ENCODE measurements around the gene NFATC1.

The NFATC1 gene

DNA sequence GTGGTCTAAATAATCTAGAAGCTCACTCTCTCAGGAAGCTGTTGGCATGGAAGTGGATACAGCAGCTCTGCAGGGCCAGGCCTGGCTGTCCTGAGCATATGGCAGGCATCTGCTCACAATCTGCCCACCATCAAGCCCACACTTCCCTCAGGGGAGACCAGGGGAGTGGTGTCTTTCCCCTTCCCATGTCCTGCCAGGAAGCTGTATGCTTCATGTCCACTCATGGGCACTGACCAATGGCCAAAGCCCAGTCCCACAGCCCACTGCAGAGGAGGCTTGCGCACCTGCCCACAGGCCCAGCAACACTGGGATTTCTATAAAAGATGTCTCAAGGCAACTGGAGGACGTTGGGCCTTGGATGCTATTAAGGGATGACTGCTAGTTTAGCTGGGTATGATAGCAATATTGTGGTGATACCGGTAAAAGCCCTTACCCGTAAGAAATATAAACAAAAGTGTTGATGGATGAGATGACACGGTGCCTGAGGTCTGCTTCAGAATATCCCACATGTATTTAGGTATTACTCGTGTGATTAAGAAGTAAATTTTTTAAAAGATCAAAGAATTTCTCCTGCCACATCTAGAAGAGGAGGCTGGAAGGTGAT lies 177.2 kb downstream of the NFATC1 start:
- Histone ChIP-seq H2AFZ (ENCODE audit: low read length) (no peak overlapping the region), H4K8ac (ENCODE audit: low read depth, low read length) (no peak overlapping the region), H3K36me3 (replicated peaks in 1 of 2; ENCODE audit: control insufficient read depth in 2 of 2, insufficient read depth in 2 of 2, low read length in 2 of 2) (no peaks in the 10 kb centered on the region), H3K9ac (ENCODE audit: low read depth, low read length, poor library complexity) (no peak overlapping the region), H4K91ac (ENCODE audit: low read depth, low read length, poor library complexity) (no peak overlapping the region), H3K9me3 (replicated peaks in 1 of 2; ENCODE audit: control insufficient read depth in 2 of 2, insufficient read depth in 1 of 2, low read depth in 1 of 2, low read length in 2 of 2) (peaks cover 10 to 14% of the 10 kb centered on the region in 2 donors), H3K4me1 (ENCODE audit: control insufficient read depth in 2 of 2, insufficient read depth in 1 of 2, low read depth in 1 of 2, low read length in 2 of 2) (peaks cover 2 to 7% of the 10 kb centered on the region in 2 donors), H2BK120ac (ENCODE audit: low read depth, low read length) (no peak overlapping the region), H3K18ac (ENCODE audit: low read length) (no peak overlapping the region), H3K4me3 (ENCODE audit: low read length in 2 of 2) (no peak overlapping the region), H3K27ac (replicated peaks; ENCODE audit: low read length) (no peak overlapping the region), H2BK12ac (ENCODE audit: low read length) (no peak overlapping the region), H2AK5ac (ENCODE audit: low read depth, low read length) (no peak overlapping the region), H3K27me3 (ENCODE audit: control insufficient read depth in 3 of 3, insufficient read depth in 3 of 3, low read depth in 1 of 3, low read length in 3 of 3) (no peaks in the 10 kb centered on the region), H3K23ac (ENCODE audit: low read depth, low read length, poor library complexity) (no peak overlapping the region), H2BK5ac (ENCODE audit: low read length) (no peak overlapping the region), H3K4me2 (ENCODE audit: insufficient read depth, low read length, poor library complexity, severe bottlenecking) (no peak overlapping the region), H3K4ac (ENCODE audit: low read length) (no peak overlapping the region), H2BK15ac (ENCODE audit: low read length) (no peak overlapping the region), H3K79me1 (ENCODE audit: low read depth, low read length) (no peaks in the 10 kb centered on the region), H3K14ac (ENCODE audit: low read length) (no peak overlapping the region)
- WGBS, 2 donors (ENCODE audit: extremely low coverage in 2 of 2, insufficient read length in 2 of 2, insufficient replicate concordance in 1 of 2), result no CpG with 5 or more reads among the region's 6 CpGs
- no peak for DNase-seq (ENCODE audit: low spot score)

DNA sequence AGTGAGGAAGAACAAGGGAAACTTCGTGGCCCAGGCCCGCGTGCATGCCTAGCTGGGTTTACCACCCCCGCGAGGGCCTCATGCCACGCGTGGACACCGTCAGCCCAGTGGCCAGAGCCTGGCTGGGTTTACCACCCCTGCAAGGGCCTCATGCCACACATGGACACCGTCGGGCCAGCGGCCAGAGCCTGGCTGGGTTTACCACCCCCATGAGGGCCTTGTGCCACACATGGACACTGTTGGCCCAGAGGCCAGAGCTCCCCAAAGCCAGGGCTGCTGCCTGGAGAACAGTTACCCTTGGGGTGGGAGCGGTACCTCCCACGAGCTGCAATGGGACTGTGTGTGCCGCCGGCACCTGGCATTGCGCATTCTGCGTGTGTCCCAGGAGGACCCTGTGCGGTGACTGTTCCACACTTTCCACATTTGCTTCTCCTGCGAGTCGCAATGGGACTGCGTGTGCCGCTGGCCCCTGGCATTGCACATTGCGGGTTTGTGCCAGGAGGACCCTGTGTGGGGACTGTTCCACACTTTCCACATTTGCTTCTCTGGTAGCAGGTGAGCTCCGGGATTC lies 178.3 kb downstream of the NFATC1 start:
- H3K9me3 ChIP-seq (replicated peaks in 1 of 2; ENCODE audit: control insufficient read depth in 2 of 2, insufficient read depth in 1 of 2, low read depth in 1 of 2, low read length in 2 of 2), result peaks cover 10 to 14% of the 10 kb centered on the region in 2 donors
- H4K91ac ChIP-seq (ENCODE audit: low read depth, low read length, poor library complexity), result no peak overlapping the region
- H3K4ac ChIP-seq (ENCODE audit: low read length), result no peak overlapping the region
- no peak overlapping the region for H4K8ac ChIP-seq (ENCODE audit: low read depth, low read length)
- no peaks in the 10 kb centered on the region for H3K79me1 ChIP-seq (ENCODE audit: low read depth, low read length)
- peak overlapping the region; percentile 40 for H3K14ac ChIP-seq (ENCODE audit: low read length)
- H3K27ac ChIP-seq (replicated peaks; ENCODE audit: low read length), result no peak overlapping the region
- WGBS, 2 donors (ENCODE audit: extremely low coverage in 2 of 2, insufficient read length in 2 of 2, insufficient replicate concordance in 1 of 2), result no CpG with 5 or more reads among the region's 24 CpGs
- H3K4me2 ChIP-seq (ENCODE audit: insufficient read depth, low read length, poor library complexity, severe bottlenecking), result no peak overlapping the region
- DNase-seq (ENCODE audit: low spot score), result no peak
- no peak overlapping the region for H2BK5ac ChIP-seq (ENCODE audit: low read length)
- H2BK15ac ChIP-seq (ENCODE audit: low read length), result peak overlapping the region; percentile 72
- peaks cover 0 to 2% of the 10 kb centered on the region in 2 donors for H3K4me1 ChIP-seq (ENCODE audit: control insufficient read depth in 2 of 2, insufficient read depth in 1 of 2, low read depth in 1 of 2, low read length in 2 of 2)
- no peak overlapping the region for H2BK120ac ChIP-seq (ENCODE audit: low read depth, low read length)
- peak overlapping the region; percentile 60 for H3K18ac ChIP-seq (ENCODE audit: low read length)
- no peaks in the 10 kb centered on the region for H3K36me3 ChIP-seq (replicated peaks in 1 of 2; ENCODE audit: control insufficient read depth in 2 of 2, insufficient read depth in 2 of 2, low read length in 2 of 2)
- no peak overlapping the region for H2BK12ac ChIP-seq (ENCODE audit: low read length)
- H2AFZ ChIP-seq (ENCODE audit: low read length), result no peak overlapping the region
- H3K27me3 ChIP-seq (ENCODE audit: control insufficient read depth in 3 of 3, insufficient read depth in 3 of 3, low read depth in 1 of 3, low read length in 3 of 3), result no peaks in the 10 kb centered on the region
- H2AK5ac ChIP-seq (ENCODE audit: low read depth, low read length), result peak overlapping the region; percentile 53
- peak overlapping the region in 1 of 2 donors; percentile 3 for H3K4me3 ChIP-seq (ENCODE audit: low read length in 2 of 2)
- no peak overlapping the region for H3K23ac ChIP-seq (ENCODE audit: low read depth, low read length, poor library complexity)
- no peak overlapping the region for H3K9ac ChIP-seq (ENCODE audit: low read depth, low read length, poor library complexity)

GRCh38 chr18:79574938-79575525 lies 179.3 kb downstream of the NFATC1 start:
- H3K9ac ChIP-seq (ENCODE audit: low read depth, low read length, poor library complexity), result no peak overlapping the region
- no peak overlapping the region for H3K4me2 ChIP-seq (ENCODE audit: insufficient read depth, low read length, poor library complexity, severe bottlenecking)
- H3K18ac ChIP-seq (ENCODE audit: low read length), result peak overlapping the region; percentile 82
- peak overlapping the region; percentile 83 for H3K14ac ChIP-seq (ENCODE audit: low read length)
- no peaks in the 10 kb centered on the region for H3K36me3 ChIP-seq (replicated peaks in 1 of 2; ENCODE audit: control insufficient read depth in 2 of 2, insufficient read depth in 2 of 2, low read length in 2 of 2)
- peaks cover 10 to 14% of the 10 kb centered on the region in 2 donors for H3K9me3 ChIP-seq (replicated peaks in 1 of 2; ENCODE audit: control insufficient read depth in 2 of 2, insufficient read depth in 1 of 2, low read depth in 1 of 2, low read length in 2 of 2)
- H3K27ac ChIP-seq (replicated peaks; ENCODE audit: low read length), result no peak overlapping the region
- H3K27me3 ChIP-seq (ENCODE audit: control insufficient read depth in 3 of 3, insufficient read depth in 3 of 3, low read depth in 1 of 3, low read length in 3 of 3), result no peaks in the 10 kb centered on the region
- H4K8ac ChIP-seq (ENCODE audit: low read depth, low read length), result no peak overlapping the region
- no peak overlapping the region for H2BK12ac ChIP-seq (ENCODE audit: low read length)
- no peak for DNase-seq (ENCODE audit: low spot score)
- no peaks in the 10 kb centered on the region for H3K79me1 ChIP-seq (ENCODE audit: low read depth, low read length)
- H2AK5ac ChIP-seq (ENCODE audit: low read depth, low read length), result peak overlapping the region; percentile 67
- H3K4me1 ChIP-seq (ENCODE audit: control insufficient read depth in 2 of 2, insufficient read depth in 1 of 2, low read depth in 1 of 2, low read length in 2 of 2), result no peaks in the 10 kb centered on the region
- H2AFZ ChIP-seq (ENCODE audit: low read length), result no peak overlapping the region
- H2BK15ac ChIP-seq (ENCODE audit: low read length), result no peak overlapping the region
- no CpG with 5 or more reads among the region's 17 CpGs for WGBS, 2 donors (ENCODE audit: extremely low coverage in 2 of 2, insufficient read length in 2 of 2, insufficient replicate concordance in 1 of 2)
- H3K23ac ChIP-seq (ENCODE audit: low read depth, low read length, poor library complexity), result no peak overlapping the region
- H3K4me3 ChIP-seq (ENCODE audit: low read length in 2 of 2), result no peak overlapping the region
- H2BK5ac ChIP-seq (ENCODE audit: low read length), result no peak overlapping the region
- H2BK120ac ChIP-seq (ENCODE audit: low read depth, low read length), result no peak overlapping the region
- H3K4ac ChIP-seq (ENCODE audit: low read length), result no peak overlapping the region
- H4K91ac ChIP-seq (ENCODE audit: low read depth, low read length, poor library complexity), result no peak overlapping the region

- H3K4me3 ChIP-seq (ENCODE audit: low read length in 2 of 2), result no peak overlapping the region
- H4K91ac ChIP-seq (ENCODE audit: low read depth, low read length, poor library complexity), result peak overlapping the region; percentile 20
- no peak for DNase-seq (ENCODE audit: low spot score)
- peak overlapping the region; percentile 44 for H2BK15ac ChIP-seq (ENCODE audit: low read length)
- H2BK12ac ChIP-seq (ENCODE audit: low read length), result no peak overlapping the region
- H3K18ac ChIP-seq (ENCODE audit: low read length), result peak overlapping the region; percentile 54
- peaks cover 10 to 14% of the 10 kb centered on the region in 2 donors for H3K9me3 ChIP-seq (replicated peaks in 1 of 2; ENCODE audit: control insufficient read depth in 2 of 2, insufficient read depth in 1 of 2, low read depth in 1 of 2, low read length in 2 of 2)
- H4K8ac ChIP-seq (ENCODE audit: low read depth, low read length), result no peak overlapping the region
- WGBS, 2 donors (ENCODE audit: extremely low coverage in 2 of 2, insufficient read length in 2 of 2, insufficient replicate concordance in 1 of 2), result no CpG with 5 or more reads among the region's 44 CpGs
- no peak overlapping the region for H2BK5ac ChIP-seq (ENCODE audit: low read length)
- H3K23ac ChIP-seq (ENCODE audit: low read depth, low read length, poor library complexity), result peak overlapping the region; percentile 53
- peak overlapping the region; percentile 82 for H2BK120ac ChIP-seq (ENCODE audit: low read depth, low read length)
- no peaks in the 10 kb centered on the region for H3K4me1 ChIP-seq (ENCODE audit: control insufficient read depth in 2 of 2, insufficient read depth in 1 of 2, low read depth in 1 of 2, low read length in 2 of 2)
- H3K79me1 ChIP-seq (ENCODE audit: low read depth, low read length), result no peaks in the 10 kb centered on the region
- H2AFZ ChIP-seq (ENCODE audit: low read length), result no peak overlapping the region
- no peak overlapping the region for H3K4me2 ChIP-seq (ENCODE audit: insufficient read depth, low read length, poor library complexity, severe bottlenecking)
- H3K14ac ChIP-seq (ENCODE audit: low read length), result peak overlapping the region; percentile 3
- H3K27ac ChIP-seq (replicated peaks; ENCODE audit: low read length), result no peak overlapping the region
- H3K36me3 ChIP-seq (replicated peaks in 1 of 2; ENCODE audit: control insufficient read depth in 2 of 2, insufficient read depth in 2 of 2, low read length in 2 of 2), result no peaks in the 10 kb centered on the region
- no peak overlapping the region for H2AK5ac ChIP-seq (ENCODE audit: low read depth, low read length)
- no peak overlapping the region for H3K4ac ChIP-seq (ENCODE audit: low read length)
- no peak overlapping the region for H3K9ac ChIP-seq (ENCODE audit: low read depth, low read length, poor library complexity)
- no peaks in the 10 kb centered on the region for H3K27me3 ChIP-seq (ENCODE audit: control insufficient read depth in 3 of 3, insufficient read depth in 3 of 3, low read depth in 1 of 3, low read length in 3 of 3)
Observed at GRCh38 chr18:79575891-79576685, 180.4 kb downstream of the NFATC1 start.

All from neuronal stem cell (in vitro differentiated cells).